HepG2 (cell line): Measurements from ENCODE around the gene GATM. TPM values are rescaled to one million over a fixed set of nuclear protein-coding genes. Genes with fewer than 3 reads are reported as not detected.

Experiments
- ARID5B ChIP-seq: IDR thresholded peaks from 2 replicates; pipeline ENCODE4 v1.4.0; 2020; ENCODE audit warnings: mild to moderate bottlenecking, missing genetic modification reagents
- CENPT ChIP-seq: sonication (generic); formaldehyde crosslinking; IDR thresholded peaks from 2 replicates; pipeline ENCODE4 v1.8.0; 2022; ENCODE audit warnings: low read depth, mild to moderate bottlenecking, moderate library complexity, missing genetic modification reagents
- ELF3 ChIP-seq: IDR thresholded peaks from 2 replicates; pipeline ENCODE4 v1.6.1; 2016; ENCODE audit warnings: missing genetic modification reagents, missing compliant biosample characterization
- GRHL1 ChIP-seq: sonication (generic); formaldehyde crosslinking; conservative IDR thresholded peaks from 2 replicates; pipeline ENCODE4 v1.8.0; 2022; ENCODE audit warnings: missing genetic modification reagents
- JUND ChIP-seq: sonication (generic); formaldehyde crosslinking; IDR thresholded peaks from 2 replicates; pipeline ENCODE4 v1.8.0; 2022; ENCODE audit warnings: mild to moderate bottlenecking, missing genetic modification reagents
- RFX1 ChIP-seq: fragments of 450-650 bp; IDR thresholded peaks from 2 replicates; pipeline ENCODE4 v1.6.1; 2017
- RFXAP ChIP-seq: sonication (generic); formaldehyde crosslinking; IDR thresholded peaks from 2 replicates; pipeline ENCODE4 v1.4.0; 2020; ENCODE audit warnings: missing genetic modification reagents, borderline replicate concordance
- RXRB ChIP-seq: IDR thresholded peaks from 2 replicates; pipeline ENCODE4 v1.6.1; 2016; ENCODE audit warnings: borderline replicate concordance, missing genetic modification reagents, missing compliant biosample characterization
- ZFP36L1 ChIP-seq: sonication (generic); formaldehyde crosslinking; IDR thresholded peaks from 2 replicates; pipeline ENCODE4 v1.8.0; 2022; ENCODE audit warnings: mild to moderate bottlenecking, missing genetic modification reagents, moderate library complexity
- ZNF335 ChIP-seq: sonication (generic); formaldehyde crosslinking; IDR thresholded peaks from 2 replicates; pipeline ENCODE4 v1.4.0; 2020; ENCODE audit warnings: missing genetic modification reagents
- ZNF343 ChIP-seq: sonication (generic); formaldehyde crosslinking; IDR thresholded peaks from 2 replicates; pipeline ENCODE4 v1.4.0; 2020; ENCODE audit warnings: mild to moderate bottlenecking, missing genetic modification reagents
- ZNF496 ChIP-seq: sonication (generic); formaldehyde crosslinking; IDR thresholded peaks from 2 replicates; pipeline ENCODE4 v1.8.1; 2023; ENCODE audit warnings: mild to moderate bottlenecking, moderate library complexity, missing genetic modification reagents; ENCODE audit not compliant: insufficient replicate concordance
- ZNF569 ChIP-seq: sonication (generic); formaldehyde crosslinking; IDR thresholded peaks from 2 replicates; pipeline ENCODE4 v1.5.0; 2020; ENCODE audit warnings: mild to moderate bottlenecking, missing genetic modification reagents, moderate library complexity, borderline replicate concordance
- ZNF629 ChIP-seq: sonication (generic); formaldehyde crosslinking; conservative IDR thresholded peaks from 2 replicates; pipeline ENCODE4 v1.5.0; 2020; ENCODE audit warnings: missing genetic modification reagents
- ZNF704 ChIP-seq: sonication (generic); formaldehyde crosslinking; IDR thresholded peaks from 2 replicates; pipeline ENCODE4 v1.8.1; 2023; ENCODE audit warnings: mild to moderate bottlenecking, inconsistent platforms, moderate library complexity, missing genetic modification reagents, borderline replicate concordance
- ZSCAN20 ChIP-seq: sonication (generic); formaldehyde crosslinking; IDR thresholded peaks from 2 replicates; pipeline ENCODE4 v1.4.0; 2020; ENCODE audit warnings: missing genetic modification reagents, mild to moderate bottlenecking, borderline replicate concordance
- polyA plus RNA-seq, 8 experiments: library from polyadenylated mRNA; depleted of rRNA in 3 of 8; stranded (reverse) in 7 of 8; unstranded in 1 of 8; fragments of >200 nt; fragmentation: Illumina TruSeq in 4 of 8; extraction: Trizol in 4 of 8; gene quantifications; 2 replicates each; pipeline versions ENCODE4 v1.2.1 to v1.2.3, GENCODE V29; 2011 to 2016; ENCODE audit warnings: low read depth in 4 of 8, missing spikeins in 1 of 8, mixed read lengths in 1 of 8; ENCODE audit not compliant: insufficient read depth in 1 of 8
- total RNA-seq, 5 experiments: library from RNA; depleted of rRNA; stranded (reverse); fragments of >200 nt; fragmentation: Illumina TruSeq; extraction: Trizol; gene quantifications; 2 replicates each; pipeline ENCODE4 v1.2.3, GENCODE V29; 2016; ENCODE audit warnings: low read depth in 1 of 5
- TF ChIP-seq, protein P1 (sequence below): sonication (generic); formaldehyde crosslinking; IDR thresholded peaks from 2 replicates; pipeline ENCODE4 v1.8.0; 2022; ENCODE audit warnings: mild to moderate bottlenecking, missing genetic modification reagents; ENCODE audit not compliant: insufficient replicate concordance
- TF ChIP-seq, protein P2 (sequence below), 2 experiments: sonication (generic) in 1 of 2; formaldehyde crosslinking in 1 of 2; IDR thresholded peaks; 2 replicates each; pipeline versions ENCODE4 v1.4.0 to v1.6.1; 2018 to 2020; ENCODE audit warnings: missing genetic modification reagents in 2 of 2, borderline replicate concordance in 1 of 2, low read depth in 1 of 2, mild to moderate bottlenecking in 1 of 2, missing biosample characterization in 1 of 2

The GATM gene
- total and polyA plus RNA-seq, 2 of the 13 experiments (the other 11 are each of a cell fraction or from before 2014, with no cell fraction given): 2.1 to 16.8 TPM

GRCh38 chr15:45399381-45400212, 21.3 kb upstream of the GATM start (continued):
- TF ChIP-seq, protein P1, sequence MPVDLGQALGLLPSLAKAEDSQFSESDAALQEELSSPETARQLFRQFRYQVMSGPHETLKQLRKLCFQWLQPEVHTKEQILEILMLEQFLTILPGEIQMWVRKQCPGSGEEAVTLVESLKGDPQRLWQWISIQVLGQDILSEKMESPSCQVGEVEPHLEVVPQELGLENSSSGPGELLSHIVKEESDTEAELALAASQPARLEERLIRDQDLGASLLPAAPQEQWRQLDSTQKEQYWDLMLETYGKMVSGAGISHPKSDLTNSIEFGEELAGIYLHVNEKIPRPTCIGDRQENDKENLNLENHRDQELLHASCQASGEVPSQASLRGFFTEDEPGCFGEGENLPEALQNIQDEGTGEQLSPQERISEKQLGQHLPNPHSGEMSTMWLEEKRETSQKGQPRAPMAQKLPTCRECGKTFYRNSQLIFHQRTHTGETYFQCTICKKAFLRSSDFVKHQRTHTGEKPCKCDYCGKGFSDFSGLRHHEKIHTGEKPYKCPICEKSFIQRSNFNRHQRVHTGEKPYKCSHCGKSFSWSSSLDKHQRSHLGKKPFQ (CRISPR knock-in tag): peak; percentile 39
- no peak for TF ChIP-seq ZNF335 (CRISPR knock-in tag)
- TF ChIP-seq ELF3 (CRISPR knock-in tag): no peak
- no peak for TF ChIP-seq ZNF343
- no peak for TF ChIP-seq ZNF569 (CRISPR knock-in tag)
- TF ChIP-seq RXRB (CRISPR knock-in tag): peak; percentile 37; the same call in 1 of the 2 replicates
- TF ChIP-seq RFXAP (CRISPR knock-in tag): no peak
- TF ChIP-seq RFX1: no peak
- no peak for TF ChIP-seq GRHL1 (CRISPR knock-in tag)
- no peak for TF ChIP-seq JUND (CRISPR knock-in tag)
- no peak for TF ChIP-seq ZNF496 (CRISPR knock-in tag)
- TF ChIP-seq ZNF629 (CRISPR knock-in tag): no peak
- TF ChIP-seq ZFP36L1: no peak
- TF ChIP-seq ARID5B (CRISPR knock-in tag): no peak
- TF ChIP-seq, protein P2, sequence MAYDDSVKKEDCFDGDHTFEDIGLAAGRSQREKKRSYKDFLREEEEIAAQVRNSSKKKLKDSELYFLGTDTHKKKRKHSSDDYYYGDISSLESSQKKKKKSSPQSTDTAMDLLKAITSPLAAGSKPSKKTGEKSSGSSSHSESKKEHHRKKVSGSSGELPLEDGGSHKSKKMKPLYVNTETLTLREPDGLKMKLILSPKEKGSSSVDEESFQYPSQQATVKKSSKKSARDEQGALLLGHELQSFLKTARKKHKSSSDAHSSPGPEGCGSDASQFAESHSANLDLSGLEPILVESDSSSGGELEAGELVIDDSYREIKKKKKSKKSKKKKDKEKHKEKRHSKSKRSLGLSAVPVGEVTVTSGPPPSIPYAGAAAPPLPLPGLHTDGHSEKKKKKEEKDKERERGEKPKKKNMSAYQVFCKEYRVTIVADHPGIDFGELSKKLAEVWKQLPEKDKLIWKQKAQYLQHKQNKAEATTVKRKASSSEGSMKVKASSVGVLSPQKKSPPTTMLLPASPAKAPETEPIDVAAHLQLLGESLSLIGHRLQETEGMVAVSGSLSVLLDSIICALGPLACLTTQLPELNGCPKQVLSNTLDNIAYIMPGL (CRISPR knock-in tag; IDR thresholded peaks at IDR 0.05; ENCODE audit: borderline replicate concordance in 1 of 2, low read depth in 1 of 2): peak; percentile 38 to 53; a peak in 3 of 4 replicates
- TF ChIP-seq ZSCAN20: no peak
- no peak for TF ChIP-seq CENPT (CRISPR knock-in tag)
- no peak for TF ChIP-seq ZNF704 (CRISPR knock-in tag)
